Common myeloid progenitor, CD34-positive (primary cell): ENCODE results near the gene SOS1.

ENCODE experiments used
- CTCF ChIA-PET: fragments of 350-600 bp; sonication (Branson Sonifier 250); formaldehyde crosslinking; loops from one replicate; lab custom pipeline; 2021; ENCODE audit warnings: antibody characterized with exemption; lab: Charles Lee
- POLR2A ChIA-PET: fragments of 350-600 bp; sonication (Branson Sonifier 250); formaldehyde crosslinking; loops from one replicate; lab custom pipeline; 2021; ENCODE audit warnings: antibody characterized with exemption; lab: Charles Lee
- DNase-seq, 3 donors: peaks; one replicate each; pipeline versions ENCODE4 v3.0.0 to v3.0.0-alpha.2; 2013
- H3K27ac ChIP-seq, 2 experiments: 1 replicate in 1 of 2; 2 replicates in 1 of 2; pipeline ENCODE4 v1.7.0; 2013; ENCODE audit warnings: inconsistent platforms in 2 of 2, low read length in 2 of 2, mild to moderate bottlenecking in 2 of 2, low read depth in 1 of 2, moderate library complexity in 1 of 2; ENCODE audit not compliant: severe bottlenecking in 2 of 2, insufficient read depth in 1 of 2, poor library complexity in 1 of 2
- H3K27me3 ChIP-seq, 5 experiments: replicated peaks in 2 of 5; 1 replicate in 3 of 5; 2 replicates in 2 of 5; pipeline versions ENCODE4 v1.6.1 to v1.7.0; 2013; ENCODE audit warnings: low read length in 4 of 5, mild to moderate bottlenecking in 2 of 5, moderate library complexity in 2 of 5, inconsistent platforms in 1 of 5; ENCODE audit not compliant: insufficient read depth in 5 of 5, control insufficient read depth in 4 of 5
- H3K36me3 ChIP-seq, 4 experiments: 1 replicate in 2 of 4; 2 replicates in 2 of 4; pipeline versions ENCODE4 v1.6.1 to v1.7.0; 2013; ENCODE audit warnings: low read length in 3 of 4, control low read depth in 1 of 4, mild to moderate bottlenecking in 1 of 4; ENCODE audit not compliant: control insufficient read depth in 4 of 4, insufficient read depth in 4 of 4
- H3K4me1 ChIP-seq, 4 experiments: 1 replicate in 3 of 4; 2 replicates in 1 of 4; pipeline versions ENCODE4 v1.6.1 to v1.7.1; 2013; ENCODE audit warnings: low read length in 3 of 4, mild to moderate bottlenecking in 3 of 4, control low read depth in 1 of 4, inconsistent platforms in 1 of 4, moderate library complexity in 1 of 4; ENCODE audit not compliant: control insufficient read depth in 4 of 4, insufficient read depth in 4 of 4; ENCODE audit errors: control extremely low read depth in 1 of 4
- H3K4me3 ChIP-seq, 7 experiments: 1 replicate in 4 of 7; 2 replicates in 3 of 7; pipeline versions ENCODE4 v1.5.1 to v1.7.0; 2013; ENCODE audit warnings: mild to moderate bottlenecking in 7 of 7, low read length in 6 of 7, moderate library complexity in 6 of 7, inconsistent platforms in 2 of 7, low read depth in 2 of 7, control low read depth in 1 of 7; ENCODE audit not compliant: insufficient read depth in 4 of 7, control insufficient read depth in 1 of 7; ENCODE audit errors: extremely low read depth in 1 of 7
- H3K9me3 ChIP-seq, 5 experiments: 1 replicate in 4 of 5; 2 replicates in 1 of 5; pipeline versions ENCODE4 v1.6.1 to v1.7.1; 2013; ENCODE audit warnings: low read length in 4 of 5, mild to moderate bottlenecking in 2 of 5, inconsistent platforms in 1 of 5, low read depth in 1 of 5, moderate library complexity in 1 of 5; ENCODE audit not compliant: control insufficient read depth in 4 of 5, insufficient read depth in 2 of 5; ENCODE audit errors: control extremely low read depth in 1 of 5
- WGBS: methylation state at CpG from one replicate; pipeline ENCODE4 v1.1.5; 2013; ENCODE audit not compliant: insufficient coverage; 5-methylcytosine and 5-hydroxymethylcytosine counted together

SOS1 gene

DNA sequence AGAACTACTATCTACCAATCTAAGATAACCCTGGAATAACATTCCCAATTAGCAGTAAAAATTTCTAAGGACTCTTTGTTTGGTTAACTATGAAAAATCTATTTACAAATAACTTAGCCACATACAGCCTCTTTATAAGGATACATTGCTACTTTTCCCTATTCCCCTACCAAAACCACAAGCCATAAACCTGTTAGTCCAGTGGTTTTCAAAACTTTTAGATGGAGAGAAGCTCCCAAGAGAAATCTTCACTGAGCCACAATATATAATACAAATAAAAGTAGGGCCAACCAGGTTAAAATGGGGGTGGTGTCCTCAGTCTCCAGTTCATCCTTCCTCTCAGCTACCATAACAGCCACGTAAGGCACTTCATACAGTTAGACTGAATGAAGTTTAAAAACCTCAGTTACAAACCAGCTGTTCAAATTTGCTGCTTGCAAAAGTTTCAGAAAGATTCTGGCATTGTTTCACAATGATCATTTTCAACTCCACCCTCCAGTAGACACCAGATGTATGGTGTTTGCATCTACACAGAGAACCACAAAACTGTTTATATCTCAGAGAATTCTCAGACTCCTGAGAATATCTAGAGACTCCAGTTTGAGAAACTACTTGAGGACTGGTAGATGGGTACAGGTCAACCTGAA is 26.0 kb downstream of the SOS1 start:
- POLR2A ChIA-PET = no interaction called here
- H3K27me3 ChIP-seq = no peaks in the 10 kb centered on the region
- H3K36me3 ChIP-seq = peaks cover 3 to 4% (median 3%) of the 10 kb centered on the region in 4 experiments
- 83% methylated on average over 1 of the region's 1 CpG for WGBS
- CTCF ChIA-PET = interaction anchor here (1.4 to 2.4 kb wide), 4 partner anchors 12 to 134 kb away, joined by 3 to 5 read pairs (median 4); no protein-coding TSS in a partner anchor
- H3K27ac ChIP-seq = no peak overlapping the region
- peaks cover 0 to 11% (median 5%) of the 10 kb centered on the region in 4 experiments for H3K4me1 ChIP-seq
- no peak for DNase-seq
- H3K4me3 ChIP-seq = no peak overlapping the region
- H3K9me3 ChIP-seq = no peaks in the 10 kb centered on the region

DNA sequence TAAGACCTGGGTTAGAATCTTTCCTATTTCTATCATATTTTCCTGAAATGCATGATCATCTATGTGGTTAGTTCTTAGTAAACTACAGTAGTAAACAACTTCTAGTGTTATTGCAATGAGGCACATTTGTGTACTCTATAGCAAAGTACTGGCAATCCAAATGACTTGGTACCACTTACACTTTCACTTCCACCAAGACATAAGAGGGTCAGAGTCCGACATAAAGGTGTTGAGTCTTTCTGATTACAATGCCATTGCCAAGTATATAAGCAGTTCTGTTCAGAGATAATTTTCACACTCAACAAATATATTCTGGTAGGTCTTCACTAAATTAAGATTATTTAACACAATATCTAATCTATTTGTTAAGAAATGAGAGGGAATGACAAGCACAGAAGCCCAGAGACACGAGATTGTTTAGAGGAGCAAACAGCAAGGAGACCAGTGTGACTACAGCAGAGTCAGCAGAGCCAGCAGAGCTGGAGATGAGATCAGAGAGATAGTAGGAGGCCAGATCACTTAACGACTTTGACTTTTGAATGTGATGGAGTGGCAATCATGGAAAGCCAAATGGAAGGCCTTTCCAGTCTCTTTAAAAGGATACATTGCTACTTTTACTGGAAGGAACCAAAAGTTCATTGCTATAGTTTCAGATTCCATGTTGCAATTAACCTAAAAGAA is 27.5 kb downstream of the SOS1 start:
- Histone ChIP-seq H3K9me3 (no peaks in the 10 kb centered on the region), H3K4me3 (no peak overlapping the region), H3K27ac (no peak overlapping the region), H3K27me3 (no peaks in the 10 kb centered on the region), H3K36me3 (peaks cover 3 to 6% (median 4%) of the 10 kb centered on the region in 4 experiments), H3K4me1 (peaks cover 0 to 11% (median 5%) of the 10 kb centered on the region in 4 experiments)
- 93% methylated on average over 2 of the region's 3 CpGs for WGBS
- DNase-seq = no peak
- ChIA-PET POLR2A (no interaction called here), CTCF (no interaction called here)

DNA sequence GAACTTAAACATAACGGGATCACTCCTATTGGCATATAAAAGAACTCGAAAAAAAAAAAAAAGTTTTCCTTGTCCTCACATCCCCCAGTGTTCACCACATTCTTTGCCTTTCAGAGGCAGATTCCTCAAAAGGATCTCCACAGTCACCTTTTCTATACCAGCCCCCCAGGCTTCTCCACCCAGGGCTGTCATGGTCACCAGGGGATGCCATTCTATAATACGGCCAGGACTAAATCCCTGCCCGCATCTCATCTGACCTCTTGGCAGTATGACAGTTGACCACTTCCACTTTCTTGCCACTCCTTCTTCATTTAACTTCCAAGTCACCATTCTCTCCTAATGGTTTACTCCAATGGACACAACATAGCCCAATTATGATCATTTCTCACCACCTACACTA is 29.3 kb downstream of the SOS1 start:
- H3K27me3 ChIP-seq = no peaks in the 10 kb centered on the region
- POLR2A ChIA-PET = no interaction called here
- DNase-seq = no peak
- 98% methylated on average over 3 of the region's 4 CpGs for WGBS
- no peak overlapping the region for H3K27ac ChIP-seq
- CTCF ChIA-PET = interaction anchor here (1.2 kb wide), 1 partner anchor 115 kb away, joined by 4 read pairs; no protein-coding TSS in a partner anchor
- peaks cover 3 to 6% (median 4%) of the 10 kb centered on the region in 4 experiments for H3K36me3 ChIP-seq
- no peaks in the 10 kb centered on the region for H3K9me3 ChIP-seq
- H3K4me1 ChIP-seq = peaks cover 0 to 11% (median 5%) of the 10 kb centered on the region in 4 experiments
- H3K4me3 ChIP-seq = no peak overlapping the region

DNA sequence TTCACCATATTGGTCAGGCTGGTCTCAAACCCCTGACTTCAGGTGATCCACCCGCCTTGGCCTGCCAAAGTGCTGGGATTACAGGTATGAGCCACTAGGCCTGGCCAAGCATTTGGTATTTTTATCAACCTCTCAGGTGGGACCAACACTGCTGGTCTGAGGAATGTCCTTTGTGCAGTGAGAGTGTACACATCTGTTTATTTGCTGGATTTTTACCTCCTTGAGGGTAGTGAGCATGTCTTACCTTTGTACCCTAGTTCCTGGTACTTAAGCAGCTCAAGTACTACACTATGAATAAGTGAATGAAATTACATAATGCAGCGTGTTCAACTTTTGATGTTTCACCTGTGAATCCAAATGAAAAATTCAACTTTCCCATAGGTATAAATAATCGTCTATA is 29.8 kb downstream of the SOS1 start:
- H3K27ac ChIP-seq = no peak overlapping the region
- no peaks in the 10 kb centered on the region for H3K9me3 ChIP-seq
- H3K36me3 ChIP-seq = peaks cover 3 to 6% (median 4%) of the 10 kb centered on the region in 4 experiments
- ChIA-PET CTCF (interaction anchor here (1.2 to 1.6 kb wide), 2 partner anchors 15 to 116 kb away, joined by 4 read pairs; no protein-coding TSS in a partner anchor), POLR2A (no interaction called here)
- WGBS = 100% methylated on average over 3 of the region's 3 CpGs
- H3K4me1 ChIP-seq = peaks cover 0 to 11% (median 5%) of the 10 kb centered on the region in 4 experiments
- no peak for DNase-seq
- no peaks in the 10 kb centered on the region for H3K27me3 ChIP-seq
- no peak overlapping the region for H3K4me3 ChIP-seq

DNA sequence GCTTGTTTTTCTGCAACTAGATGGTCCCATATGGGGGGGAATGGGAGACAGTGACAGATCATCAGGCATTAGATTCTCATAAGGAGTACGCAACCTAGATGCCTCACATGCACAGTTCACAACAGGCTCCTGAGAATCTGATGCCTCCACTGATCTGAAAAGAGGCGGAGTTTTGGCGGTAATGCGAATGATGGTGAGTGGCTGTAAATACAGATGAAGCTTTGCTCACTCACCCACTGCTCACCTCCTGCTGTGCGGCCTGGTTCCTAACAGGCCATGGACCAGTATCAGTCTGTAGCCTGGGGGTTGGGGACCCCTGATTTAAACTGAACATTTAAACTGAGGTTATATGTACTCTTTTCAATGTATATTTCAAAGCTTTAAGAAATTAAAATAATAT is 40.7 kb downstream of the SOS1 start:
- ChIA-PET POLR2A (no interaction called here), CTCF (interaction anchor here (4.6 kb wide), 1 partner anchor 148 kb away, joined by 23 read pairs; no protein-coding TSS in a partner anchor)
- 100% methylated on average over 1 of the region's 5 CpGs for WGBS
- Histone ChIP-seq H3K4me3 (no peak overlapping the region), H3K36me3 (peaks cover 0 to 4% (median under 1%) of the 10 kb centered on the region in 4 experiments), H3K4me1 (peaks cover 3 to 14% (median 6%) of the 10 kb centered on the region in 4 experiments), H3K27me3 (no peaks in the 10 kb centered on the region), H3K9me3 (peaks cover 0 to 2% (median 0%) of the 10 kb centered on the region in 5 experiments), H3K27ac (no peak overlapping the region)
- no peak for DNase-seq

DNA sequence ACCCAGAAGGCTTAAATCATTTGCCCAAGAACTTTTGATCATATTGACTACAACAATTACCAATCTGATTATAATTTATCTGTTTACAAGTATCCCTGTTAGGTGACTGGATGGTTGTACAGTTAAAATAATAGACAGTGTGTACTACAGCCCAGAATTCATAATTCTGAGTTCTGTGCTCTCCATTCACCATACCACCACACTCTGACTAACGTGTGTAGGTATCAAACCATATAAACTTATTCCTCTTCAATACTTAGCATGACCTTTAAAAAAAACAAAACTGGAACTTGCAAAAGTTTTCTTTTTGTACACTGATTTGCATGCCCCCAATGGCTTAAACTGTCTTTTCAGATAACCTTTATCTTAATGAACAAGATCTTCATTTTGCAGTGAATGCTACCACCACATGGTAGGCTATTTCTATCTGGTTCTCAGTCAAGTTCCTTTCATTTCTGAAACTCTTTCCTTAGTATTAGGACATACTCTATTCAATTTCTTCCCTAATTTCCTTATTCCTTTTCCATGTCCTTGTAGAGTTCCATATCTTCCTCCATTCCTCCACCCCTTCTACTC is 50.9 kb downstream of the SOS1 start:
- Histone ChIP-seq H3K9me3 (no peaks in the 10 kb centered on the region), H3K27ac (no peak overlapping the region), H3K27me3 (no peaks in the 10 kb centered on the region), H3K36me3 (peaks cover 2 to 23% (median 14%) of the 10 kb centered on the region in 4 experiments), H3K4me3 (no peak overlapping the region), H3K4me1 (no peaks in the 10 kb centered on the region)
- ChIA-PET CTCF (interaction anchor here (0.9 to 11.9 kb wide), 3 partner anchors 54 to 158 kb away, joined by 3 to 198 read pairs (median 6); no protein-coding TSS in a partner anchor), POLR2A (no interaction called here)
- peak; percentile 4 to 27 (median 7) for DNase-seq
- 92% methylated on average over 1 of the region's 1 CpG for WGBS
